GM04503 (cell line): ENCODE measurements around the gene BLVRB.

ENCODE experiments used
- DNase-seq: peaks from one replicate; pipeline ENCODE4 v3.0.0-alpha.2; 2012; ENCODE audit warnings: low read depth

Gene BLVRB

GRCh38 chr19:40403262-40403984, 62.1 kb downstream of the BLVRB start:
- no peak for DNase-seq

GRCh38 chr19:40400559-40400958, 65.0 kb downstream of the BLVRB start:
- DNase-seq = no peak

GRCh38 chr19:40398417-40399131, 67.0 kb downstream of the BLVRB start:
- DNase-seq = no peak
